KG1 (cell line): Measurements from ENCODE around the gene ZNF747.
A peak's percentile ranks its signal among the peaks of the same experiment; 100 is the strongest.

Experiments used
- DNase-seq: peaks from one replicate; lab custom pipeline; 2025; lab: John Stamatoyannopoulos, UW

ZNF747 gene

DNA sequence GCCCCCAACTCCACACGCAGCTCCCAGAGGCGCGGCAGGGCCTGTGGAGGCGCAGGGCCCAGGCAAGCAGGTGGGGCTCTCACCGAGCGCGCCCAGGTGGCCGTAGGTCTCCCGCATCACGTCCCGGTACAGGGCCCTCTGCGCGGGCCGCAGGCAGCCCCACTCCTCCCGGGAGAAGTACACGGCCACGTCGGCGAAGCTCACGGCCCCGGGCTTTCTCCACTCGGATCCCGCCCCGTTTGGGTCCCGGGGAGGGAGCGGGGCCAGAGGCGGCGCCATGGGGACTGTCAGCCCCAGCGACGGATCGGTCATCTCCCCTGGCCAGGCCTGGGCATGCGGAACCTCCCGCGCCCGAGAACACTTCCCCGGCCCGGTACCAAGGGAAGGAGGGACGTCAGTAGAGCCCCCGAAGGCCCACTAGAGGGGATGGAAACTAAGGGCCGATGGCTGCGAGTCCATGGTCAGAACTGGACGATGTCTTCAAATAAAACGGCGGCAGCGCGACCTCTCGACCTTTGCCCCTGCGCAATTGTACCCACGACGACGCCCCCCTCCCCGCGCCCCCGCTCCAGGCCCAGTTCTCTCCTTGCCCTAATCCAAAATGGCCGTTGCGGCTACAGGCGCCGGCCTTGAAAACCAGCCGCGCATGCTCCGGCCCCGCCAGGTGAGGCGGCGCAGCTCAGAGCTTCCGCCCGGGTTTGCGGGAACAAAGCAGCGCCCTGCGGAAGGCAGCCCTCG lies at the start of gene ZNF747:
TSS of gene ZNF747 (minus strand) at position 491 of the 738 bp plus-strand sequence. CDS start at position 312, 179 bp downstream.
- peak; percentile 95 for DNase-seq

DNA sequence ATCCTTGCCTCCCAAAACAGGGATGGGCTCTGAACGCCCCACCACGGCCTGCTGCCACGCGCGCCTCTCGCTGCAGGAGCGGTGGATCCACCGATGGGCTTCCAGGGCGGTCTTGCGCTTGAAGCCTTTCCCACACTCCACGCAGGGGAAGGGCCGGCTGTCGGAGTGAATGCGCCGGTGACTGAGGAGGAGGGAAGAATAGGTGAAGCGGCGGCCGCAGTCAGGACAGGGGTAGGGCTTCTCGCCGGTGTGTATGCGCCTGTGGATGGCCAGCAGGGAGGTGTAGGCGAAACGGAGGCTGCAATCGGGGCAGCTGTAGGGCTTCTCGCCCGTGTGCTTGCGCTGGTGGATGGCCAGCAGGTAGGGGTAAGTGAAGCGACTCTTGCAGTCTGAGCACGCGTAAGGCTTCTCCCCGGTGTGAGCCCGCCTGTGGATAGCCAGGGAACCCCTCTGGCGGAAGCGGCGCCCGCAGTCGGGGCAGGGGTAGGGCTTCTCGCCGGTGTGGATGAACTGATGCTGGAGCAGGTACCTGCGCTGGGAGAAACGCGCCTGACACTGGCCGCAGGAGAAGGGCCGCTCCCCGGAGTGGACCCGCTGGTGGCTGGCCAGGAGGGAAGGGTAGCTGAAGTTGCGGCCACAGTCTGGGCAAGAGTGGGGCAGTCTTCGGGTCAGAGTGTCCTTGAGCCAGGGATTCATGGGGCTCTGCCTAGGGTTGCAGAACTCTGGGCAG lies 48.1 kb upstream of the ZNF747 start:
- DNase-seq = no peak

DNA sequence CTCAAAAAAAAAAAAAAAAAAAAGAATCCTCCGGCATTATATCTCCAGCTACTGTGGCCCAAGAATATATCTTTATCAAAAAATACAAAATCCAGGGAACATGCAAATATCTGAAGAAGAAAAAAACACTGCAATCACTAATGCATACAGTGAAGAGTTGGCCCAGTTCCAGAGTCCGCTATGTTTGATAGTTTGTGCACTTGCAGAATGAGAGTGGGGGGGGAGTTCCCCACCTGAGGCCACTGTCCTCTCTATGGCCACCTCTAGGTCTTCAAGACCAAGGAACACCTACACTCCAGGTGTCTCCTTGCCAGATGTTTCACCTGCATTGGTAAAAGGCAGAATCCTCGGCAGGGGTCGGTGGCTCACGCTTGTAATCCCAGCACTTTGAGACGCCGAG lies 46.8 kb upstream of the ZNF747 start:
- DNase-seq = no peak

DNA sequence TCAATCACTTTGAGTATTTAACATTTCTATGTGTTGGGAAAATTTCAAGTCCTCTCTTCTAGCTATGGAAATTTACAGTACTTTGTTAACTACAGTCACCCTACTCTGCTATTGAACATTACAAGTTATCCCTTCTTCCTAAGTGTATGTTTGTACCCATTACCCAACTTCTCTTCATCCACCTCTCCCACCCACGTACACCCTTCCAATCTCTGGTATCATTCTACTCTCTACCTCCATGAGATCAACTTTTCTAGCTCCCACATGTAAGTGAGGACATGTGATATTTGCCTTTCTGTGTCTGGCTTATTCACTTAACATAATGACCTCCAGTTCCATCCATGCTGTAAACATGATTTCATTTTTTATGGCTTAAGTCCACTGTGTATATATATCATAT lies 40.0 kb upstream of the ZNF747 start:
- no peak for DNase-seq

GRCh38 chr16:30571445-30572322 lies 37.0 kb upstream of the ZNF747 start, which contains the start of gene ZNF688:
TSS of gene ZNF688 (minus strand) at chr16:30571714. CDS start at chr16:30571629, 85 bp downstream.
- peak; percentile 92 for DNase-seq

DNA sequence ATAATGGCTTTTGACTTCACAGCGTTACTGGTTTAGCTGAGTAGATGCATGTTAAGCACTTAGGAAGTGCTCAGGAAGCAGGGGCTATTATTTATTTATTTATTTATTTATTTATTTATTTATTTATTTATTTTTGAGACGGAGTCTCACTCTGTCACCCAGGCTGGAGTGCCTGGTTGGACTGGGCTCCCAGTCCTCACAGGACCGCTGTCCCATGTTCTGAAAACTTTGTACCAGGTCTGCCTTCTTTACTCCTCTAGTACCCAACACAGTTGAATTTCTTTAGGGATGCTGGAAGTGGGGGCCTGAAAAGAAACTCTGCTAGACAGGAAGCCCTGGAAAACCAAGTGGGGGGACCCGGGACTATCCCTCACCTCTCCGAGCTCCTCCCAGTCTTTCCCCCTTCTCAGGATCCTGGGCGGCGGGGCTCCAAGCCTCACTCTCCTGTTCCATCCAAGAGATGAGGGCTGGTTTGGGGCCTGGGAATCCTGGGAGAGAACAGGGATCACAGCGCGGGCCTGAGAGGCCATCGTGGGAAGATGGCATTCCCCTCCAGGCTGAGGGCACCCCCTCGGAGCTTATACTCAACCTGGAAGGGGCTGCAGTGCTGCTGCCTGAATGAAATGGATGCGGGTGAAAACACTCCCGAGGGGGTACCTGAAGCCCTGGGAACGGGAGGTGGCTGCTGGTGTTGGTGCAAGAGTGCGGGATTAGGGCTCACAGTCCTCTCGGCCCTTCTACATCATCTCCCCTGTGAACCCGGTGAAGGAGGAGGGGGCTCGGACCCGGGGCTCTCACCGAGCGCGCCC lies 36.2 kb upstream of the ZNF747 start:
- DNase-seq = no peak

DNA sequence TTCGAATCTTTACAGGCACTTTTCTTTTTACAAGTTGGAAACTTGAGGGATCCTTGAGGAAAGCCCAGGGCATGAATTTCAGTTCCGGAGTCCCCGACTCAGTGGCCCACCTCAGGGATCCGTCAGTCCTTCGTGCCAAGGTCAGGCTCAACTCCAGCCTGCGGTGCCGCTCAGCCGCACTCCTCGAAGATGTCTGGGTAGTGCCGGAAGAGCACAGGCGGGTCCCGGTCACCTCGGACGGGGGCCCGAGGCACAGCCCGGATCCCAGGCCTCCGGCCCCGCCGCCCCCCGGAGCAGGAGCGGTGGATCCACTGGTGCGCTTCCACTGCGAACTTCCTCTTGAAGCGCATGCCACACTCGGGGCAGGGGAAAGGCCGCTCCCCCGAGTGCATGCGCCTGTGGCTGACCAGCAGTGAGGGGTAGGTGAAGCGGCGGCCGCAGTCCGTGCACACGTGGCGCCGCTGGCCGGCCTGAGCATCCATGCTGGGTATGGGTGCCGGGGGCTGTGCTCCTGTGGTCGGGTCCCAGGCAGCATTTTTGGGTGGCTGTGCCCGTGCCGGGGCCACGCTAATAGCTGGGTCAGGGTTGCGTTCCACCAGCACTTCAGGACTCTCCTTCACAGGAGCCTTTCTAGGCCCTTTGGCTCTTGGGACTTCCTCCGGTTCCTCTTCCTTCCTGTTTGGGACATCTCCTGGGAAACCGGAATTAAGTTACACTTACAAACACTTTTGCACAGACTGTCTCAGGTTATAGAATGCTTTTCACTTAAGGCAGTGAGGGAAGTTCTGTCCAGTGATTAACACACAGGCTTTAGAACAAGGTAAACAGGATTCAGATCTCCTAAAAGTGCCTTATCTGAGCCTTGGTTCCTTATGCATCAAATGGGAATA lies 35.3 kb upstream of the ZNF747 start:
- no peak for DNase-seq

DNA sequence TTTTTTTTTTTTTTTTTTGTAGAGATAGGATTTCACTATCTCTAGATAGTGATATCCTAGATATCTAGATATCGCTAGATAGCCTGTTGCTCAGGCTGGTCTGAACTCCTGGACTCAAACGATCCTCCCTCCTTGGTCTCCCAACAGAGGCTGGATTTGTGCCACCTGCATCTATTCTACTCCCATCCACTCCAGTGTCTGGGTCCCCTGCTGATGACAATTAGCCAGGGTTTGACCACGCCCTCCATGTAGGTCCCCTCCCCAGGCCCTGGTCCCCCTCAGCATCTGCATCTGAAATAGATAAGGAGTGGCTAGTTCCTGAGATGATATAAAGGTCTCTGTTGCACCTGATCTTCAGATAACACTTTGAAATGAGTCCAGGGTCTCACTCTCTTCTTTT lies 34.6 kb upstream of the ZNF747 start:
- DNase-seq = no peak

- DNase-seq = no peak
Measured at GRCh38 chr16:30567991-30568638, 33.5 kb upstream of the ZNF747 start.

GRCh38 chr16:30567160-30567990 lies 32.7 kb upstream of the ZNF747 start:
- no peak for DNase-seq

DNA sequence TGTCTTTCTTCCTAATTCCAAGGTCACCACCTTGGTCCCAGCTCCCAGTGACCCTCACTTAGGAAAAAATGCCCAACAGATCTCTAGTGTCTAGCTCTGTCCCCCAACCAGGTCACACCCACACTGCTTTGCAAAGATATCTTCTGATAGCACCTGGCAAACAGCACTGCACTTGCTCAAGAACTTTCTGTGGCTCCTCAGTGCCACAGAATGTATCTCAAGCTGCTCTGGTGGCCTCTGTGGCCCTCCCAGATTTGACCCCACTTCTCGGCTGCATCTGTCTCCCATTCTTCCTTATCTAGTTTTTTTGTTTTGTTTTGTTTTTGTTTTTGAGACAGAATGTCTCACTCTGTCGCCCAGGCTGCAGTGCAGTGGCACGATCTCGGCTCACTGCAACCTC lies 31.9 kb upstream of the ZNF747 start:
- DNase-seq = no peak

- no peak for DNase-seq
Measured at GRCh38 chr16:30565984-30566383, 31.3 kb upstream of the ZNF747 start.

- DNase-seq = no peak
Measured at GRCh38 chr16:30565526-30565925, 30.9 kb upstream of the ZNF747 start.

DNA sequence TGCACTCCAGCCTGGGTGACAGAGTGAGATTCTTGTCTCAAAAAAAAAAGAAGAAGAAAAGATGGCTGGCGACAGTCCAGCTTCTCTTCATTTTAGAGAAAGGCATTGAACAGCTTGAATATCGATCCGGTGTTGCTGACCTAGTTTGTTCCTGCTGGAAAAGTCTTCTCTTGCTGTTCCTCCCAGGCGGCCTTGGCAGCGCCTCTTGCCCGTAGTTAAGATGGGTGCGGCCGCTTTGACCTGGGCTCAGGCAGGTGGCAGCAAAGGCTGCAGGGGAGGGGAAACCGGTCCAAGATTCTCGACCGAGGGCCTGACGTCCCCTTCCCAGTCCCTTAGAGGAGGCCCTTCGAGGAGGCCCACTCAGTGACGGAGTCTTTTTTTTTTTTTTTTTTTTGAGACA lies 27.4 kb upstream of the ZNF747 start:
- DNase-seq = no peak

- no peak for DNase-seq
Measured at GRCh38 chr16:30561089-30561816, 26.6 kb upstream of the ZNF747 start.

DNA sequence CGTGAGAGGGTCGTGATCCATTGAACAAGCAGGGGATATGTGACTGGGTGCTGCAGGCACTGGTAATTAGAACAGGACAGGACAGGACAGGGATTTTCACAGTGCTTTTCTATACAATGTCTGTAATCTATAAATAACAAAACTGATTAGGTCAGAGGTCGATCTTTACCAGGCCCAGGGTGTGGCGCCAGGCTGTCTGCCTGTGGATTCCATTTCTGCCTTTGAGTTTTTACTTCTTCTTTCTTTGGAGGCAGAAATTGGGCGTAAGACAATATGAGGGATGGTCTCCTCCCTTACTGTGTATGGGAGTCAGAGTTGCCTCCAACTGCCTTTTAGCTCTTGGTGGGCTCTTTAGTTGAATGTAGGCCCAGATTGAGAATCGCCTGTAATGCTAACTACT lies 25.0 kb upstream of the ZNF747 start:
- no peak for DNase-seq

DNA sequence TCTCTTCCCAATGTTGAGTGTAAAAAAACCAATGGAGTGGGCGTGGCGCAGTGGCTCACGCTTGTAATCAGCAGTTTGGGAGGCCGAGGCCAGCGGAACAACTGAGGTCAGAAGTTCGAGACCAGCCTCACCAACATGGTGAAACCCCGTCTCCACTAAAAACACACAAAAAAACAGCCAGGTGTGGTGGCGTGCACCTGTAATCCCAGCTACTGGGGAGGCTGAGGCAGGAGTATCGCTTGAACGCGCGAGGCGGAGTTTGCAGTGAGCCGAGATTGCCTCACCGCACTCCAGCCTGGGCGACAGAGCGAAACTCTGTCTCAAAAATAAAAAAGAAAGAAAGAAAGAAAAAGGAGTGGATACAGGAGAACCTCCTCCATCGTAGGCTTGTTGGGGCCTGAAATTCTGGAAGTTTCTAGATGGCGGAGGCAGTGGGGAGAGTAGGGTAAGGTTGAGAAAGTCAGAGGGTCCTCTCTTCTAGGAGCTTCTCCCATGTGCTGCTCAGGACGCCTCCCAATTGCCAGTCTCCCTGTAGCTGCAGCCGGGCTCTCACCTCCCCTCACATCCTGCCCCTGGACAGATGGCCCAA lies 24.2 kb upstream of the ZNF747 start:
- no peak for DNase-seq
